ENCODE results near the gene PSMC1. TPM values are rescaled to one million over a fixed set of nuclear protein-coding genes. Genes with fewer than 3 reads are reported as not detected.

The PSMC1 gene
- polyA plus RNA-seq, 2 donors: 64.1 to 135 TPM

DNA sequence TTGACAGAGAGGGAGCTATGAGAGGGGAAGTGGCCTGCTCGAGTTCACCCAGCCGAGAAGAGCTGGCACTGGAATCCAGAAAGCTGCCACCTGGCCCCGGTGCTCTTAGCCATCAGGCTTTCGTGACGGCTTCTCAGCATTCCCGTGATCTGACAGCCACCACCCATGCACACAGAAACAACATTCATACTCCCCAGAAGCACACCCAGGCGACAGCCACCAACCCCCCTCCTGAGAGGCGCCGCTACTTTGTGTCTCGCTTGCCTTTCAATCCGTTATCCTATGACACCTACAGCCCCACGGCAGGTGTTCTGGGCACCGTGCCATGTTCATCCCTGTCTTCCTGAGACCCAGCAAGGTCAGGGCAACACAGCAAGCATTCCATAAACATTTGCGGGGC is 31.4 kb downstream of the PSMC1 start:
- Histone ChIP-seq H3K9me3 (ENCODE audit: control insufficient read depth in 2 of 2, insufficient read depth in 1 of 2, low read depth in 1 of 2, low read length in 1 of 2) (no peaks in the 10 kb centered on the region), H3K4me3 (ENCODE audit: low read depth in 1 of 2, low read length in 2 of 2) (no peak overlapping the region), H3K27me3 (ENCODE audit: control insufficient read depth in 1 of 2, insufficient read depth in 2 of 2, low read length in 2 of 2) (no peaks in the 10 kb centered on the region), H3K4me1 (ENCODE audit: control insufficient read depth in 2 of 2, insufficient read depth in 2 of 2, low read length in 1 of 2) (no peaks in the 10 kb centered on the region), H3K36me3 (ENCODE audit: control insufficient read depth in 2 of 2, insufficient read depth in 2 of 2, low read length in 1 of 2) (peaks cover 22 to 36% of the 10 kb centered on the region in 2 donors), H3K27ac (ENCODE audit: low read depth in 2 of 2, low read length in 1 of 2) (no peak overlapping the region)
- 72 to 77% methylated on average over 14 of the region's 14 CpGs for WGBS, 2 donors

DNA sequence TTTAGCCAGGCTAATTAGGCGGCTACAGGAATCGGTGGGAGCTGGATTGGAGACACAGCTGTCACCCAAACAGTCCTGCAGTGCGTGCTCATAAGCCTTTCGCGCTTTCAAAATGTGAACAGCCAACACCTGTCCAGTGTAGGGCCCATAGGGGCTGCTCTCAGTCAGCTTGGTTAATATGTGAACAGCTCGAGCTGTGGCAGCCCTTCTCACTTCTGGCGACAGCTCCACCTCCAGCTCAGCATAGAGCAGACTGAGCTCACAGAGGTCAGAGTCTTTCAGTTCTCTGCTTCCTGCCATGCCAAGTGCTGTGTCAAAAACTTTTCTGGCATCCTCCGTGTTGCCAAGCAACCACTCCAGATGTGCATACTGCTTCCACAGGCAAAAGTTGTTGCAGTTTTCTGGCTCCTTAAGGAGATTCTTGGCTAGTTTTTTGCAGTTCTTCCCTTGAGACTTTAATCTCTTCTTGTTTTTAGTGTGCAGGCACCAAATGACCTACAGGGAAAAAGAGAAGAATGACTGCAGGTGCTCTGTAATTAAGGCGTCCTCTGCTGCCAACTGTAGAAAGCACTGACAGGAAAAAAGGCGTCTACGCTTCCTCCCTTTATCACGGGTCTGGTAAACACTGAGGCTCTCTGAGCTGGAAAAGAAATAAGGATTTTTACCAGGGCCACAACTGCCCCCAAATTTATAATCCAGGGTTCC is 32.5 kb downstream of the PSMC1 start:
- WGBS, 2 donors: 58 to 73% methylated on average over 12 of the region's 12 CpGs
- peaks cover 18 to 36% of the 10 kb centered on the region in 2 donors for H3K36me3 ChIP-seq (ENCODE audit: control insufficient read depth in 2 of 2, insufficient read depth in 2 of 2, low read length in 1 of 2)
- H3K27ac ChIP-seq (ENCODE audit: low read depth in 2 of 2, low read length in 1 of 2): no peak overlapping the region
- no peaks in the 10 kb centered on the region for H3K4me1 ChIP-seq (ENCODE audit: control insufficient read depth in 2 of 2, insufficient read depth in 2 of 2, low read length in 1 of 2)
- no peaks in the 10 kb centered on the region for H3K9me3 ChIP-seq (ENCODE audit: control insufficient read depth in 2 of 2, insufficient read depth in 1 of 2, low read depth in 1 of 2, low read length in 1 of 2)
- no peaks in the 10 kb centered on the region for H3K27me3 ChIP-seq (ENCODE audit: control insufficient read depth in 1 of 2, insufficient read depth in 2 of 2, low read length in 2 of 2)
- no peak overlapping the region for H3K4me3 ChIP-seq (ENCODE audit: low read depth in 1 of 2, low read length in 2 of 2)

DNA sequence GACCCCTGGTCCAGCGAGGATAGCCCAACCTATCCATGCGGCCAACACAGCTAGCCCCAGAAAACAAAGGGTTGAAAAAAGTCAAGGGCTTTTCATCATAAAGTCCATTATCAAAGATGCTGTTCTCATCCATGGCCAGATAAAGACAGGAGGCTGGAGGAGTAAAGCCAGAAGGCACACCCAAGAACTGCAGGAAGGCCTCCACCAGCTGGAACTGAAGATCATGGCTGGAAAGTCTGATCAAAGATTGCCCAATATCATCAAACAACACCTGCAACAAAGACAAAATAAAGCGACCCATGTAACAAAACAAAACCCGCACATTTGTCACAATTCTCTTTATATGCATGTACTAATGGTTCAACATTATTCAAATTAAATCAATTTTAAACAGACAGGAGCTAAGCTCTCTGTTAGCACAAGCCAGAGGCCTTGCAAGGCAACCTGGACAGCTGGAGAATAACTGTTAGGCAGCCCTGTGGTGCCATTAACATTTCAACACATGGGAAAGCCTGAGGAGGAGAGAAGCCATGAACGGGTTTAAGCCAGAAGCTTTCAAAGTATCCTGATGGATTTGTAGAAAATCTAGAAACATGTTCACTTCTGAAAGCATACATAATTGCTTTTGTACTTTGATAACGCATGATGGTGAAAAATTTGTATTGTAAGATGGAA is 34.1 kb downstream of the PSMC1 start:
- no peaks in the 10 kb centered on the region for H3K4me1 ChIP-seq (ENCODE audit: control insufficient read depth in 2 of 2, insufficient read depth in 2 of 2, low read length in 1 of 2)
- H3K4me3 ChIP-seq (ENCODE audit: low read depth in 1 of 2, low read length in 2 of 2): no peak overlapping the region
- no peaks in the 10 kb centered on the region for H3K9me3 ChIP-seq (ENCODE audit: control insufficient read depth in 2 of 2, insufficient read depth in 1 of 2, low read depth in 1 of 2, low read length in 1 of 2)
- no peak overlapping the region for H3K27ac ChIP-seq (ENCODE audit: low read depth in 2 of 2, low read length in 1 of 2)
- 91 to 92% methylated on average over 6 of the region's 6 CpGs for WGBS, 2 donors
- H3K27me3 ChIP-seq (ENCODE audit: control insufficient read depth in 1 of 2, insufficient read depth in 2 of 2, low read length in 2 of 2): no peaks in the 10 kb centered on the region
- H3K36me3 ChIP-seq (ENCODE audit: control insufficient read depth in 2 of 2, insufficient read depth in 2 of 2, low read length in 1 of 2): peaks cover 21 to 34% of the 10 kb centered on the region in 2 donors

DNA sequence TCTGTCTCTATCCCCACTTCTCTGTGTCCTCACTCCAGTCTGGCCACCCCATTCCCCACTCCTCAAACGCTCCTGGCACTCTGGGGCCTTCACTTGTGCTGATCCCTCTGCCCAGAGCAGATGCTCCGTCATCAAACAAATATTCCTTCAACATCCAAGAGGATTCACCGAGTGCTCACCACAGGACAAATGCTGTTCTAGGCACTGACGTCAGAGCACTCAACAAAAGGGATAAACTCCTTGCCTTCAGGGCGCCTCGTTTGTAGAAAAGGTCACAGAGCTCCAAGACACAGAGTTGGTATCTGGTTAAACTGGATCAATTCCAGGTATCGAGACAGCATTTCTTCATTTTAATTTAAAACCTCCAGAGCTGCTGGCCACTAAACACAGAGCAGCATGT is 35.3 kb downstream of the PSMC1 start:
- Histone ChIP-seq H3K9me3 (ENCODE audit: control insufficient read depth in 2 of 2, insufficient read depth in 1 of 2, low read depth in 1 of 2, low read length in 1 of 2) (no peaks in the 10 kb centered on the region), H3K36me3 (ENCODE audit: control insufficient read depth in 2 of 2, insufficient read depth in 2 of 2, low read length in 1 of 2) (peaks cover 21 to 32% of the 10 kb centered on the region in 2 donors), H3K27ac (ENCODE audit: low read depth in 2 of 2, low read length in 1 of 2) (no peak overlapping the region), H3K4me1 (ENCODE audit: control insufficient read depth in 2 of 2, insufficient read depth in 2 of 2, low read length in 1 of 2) (no peaks in the 10 kb centered on the region), H3K4me3 (ENCODE audit: low read depth in 1 of 2, low read length in 2 of 2) (no peak overlapping the region), H3K27me3 (ENCODE audit: control insufficient read depth in 1 of 2, insufficient read depth in 2 of 2, low read length in 2 of 2) (no peaks in the 10 kb centered on the region)
- WGBS, 2 donors: 80 to 82% methylated on average over 7 of the region's 7 CpGs

DNA sequence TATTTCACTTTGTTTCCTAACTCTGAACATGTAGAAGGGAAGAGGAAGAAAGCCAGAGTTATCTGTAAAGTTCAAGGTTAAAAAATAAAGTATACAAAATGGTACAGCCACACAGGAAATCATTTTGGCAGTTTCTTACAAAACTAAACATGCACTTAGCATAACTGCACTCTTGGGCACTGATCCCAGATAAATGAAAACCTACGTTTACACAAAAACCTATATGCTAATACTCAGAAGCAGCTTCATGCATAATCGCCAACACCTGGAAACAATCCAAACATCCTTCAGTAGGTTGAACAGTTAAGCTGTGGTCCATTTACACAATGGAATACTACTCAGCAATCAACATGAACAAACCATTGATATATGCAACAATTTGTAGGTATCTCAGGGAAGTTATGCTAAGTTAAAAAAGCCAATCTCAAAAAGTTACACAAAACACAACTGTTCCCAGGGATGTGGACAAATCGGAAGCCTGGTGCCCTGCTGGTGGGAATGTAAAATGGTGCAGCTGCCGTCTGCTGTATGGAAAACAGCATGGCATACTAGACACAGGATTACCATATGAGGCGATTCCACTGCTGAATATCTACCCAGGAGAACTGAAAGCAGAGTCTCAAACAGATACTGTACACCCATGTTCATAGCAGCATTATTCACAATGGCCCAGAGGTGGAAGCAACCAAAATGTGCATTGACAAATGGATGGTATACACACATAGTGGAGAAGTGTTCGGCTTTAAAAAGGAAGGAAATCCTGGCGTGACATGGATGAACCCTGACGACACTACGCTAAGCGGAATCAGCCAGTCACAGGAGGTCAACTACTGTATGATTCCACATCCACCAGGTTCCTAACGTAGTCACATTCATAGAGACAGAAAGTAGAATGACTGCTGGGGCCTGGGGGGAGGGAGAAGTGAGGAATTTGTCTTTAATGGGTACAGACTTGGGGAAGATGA is 37.7 kb downstream of the PSMC1 start:
- WGBS, 2 donors: 85 to 86% methylated on average over 11 of the region's 11 CpGs
- no peaks in the 10 kb centered on the region for H3K4me1 ChIP-seq (ENCODE audit: control insufficient read depth in 2 of 2, insufficient read depth in 2 of 2, low read length in 1 of 2)
- H3K27me3 ChIP-seq (ENCODE audit: control insufficient read depth in 1 of 2, insufficient read depth in 2 of 2, low read length in 2 of 2): no peaks in the 10 kb centered on the region
- H3K36me3 ChIP-seq (ENCODE audit: control insufficient read depth in 2 of 2, insufficient read depth in 2 of 2, low read length in 1 of 2): peaks cover 14 to 25% of the 10 kb centered on the region in 2 donors
- H3K4me3 ChIP-seq (ENCODE audit: low read depth in 1 of 2, low read length in 2 of 2): no peak overlapping the region
- no peak overlapping the region for H3K27ac ChIP-seq (ENCODE audit: low read depth in 2 of 2, low read length in 1 of 2)
- no peaks in the 10 kb centered on the region for H3K9me3 ChIP-seq (ENCODE audit: control insufficient read depth in 2 of 2, insufficient read depth in 1 of 2, low read depth in 1 of 2, low read length in 1 of 2)

DNA sequence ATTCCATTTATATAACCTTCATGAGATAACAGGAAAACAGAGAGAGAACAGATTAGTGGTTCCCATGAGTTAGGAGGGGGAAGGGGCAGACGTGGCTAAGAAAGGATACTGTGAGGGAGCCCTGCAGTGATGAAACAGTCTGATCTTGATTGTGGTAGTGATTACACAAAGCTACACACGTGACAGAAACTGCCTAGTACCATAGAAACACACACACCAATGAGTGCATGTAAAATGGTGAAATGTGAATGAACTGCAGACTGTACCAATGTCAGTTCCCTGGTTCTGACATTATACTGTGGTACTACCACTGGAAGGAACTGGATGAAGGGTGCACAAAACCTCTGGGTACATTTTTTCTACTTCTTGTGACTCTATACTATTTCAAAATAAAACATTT is 38.5 kb downstream of the PSMC1 start:
- H3K27me3 ChIP-seq (ENCODE audit: control insufficient read depth in 1 of 2, insufficient read depth in 2 of 2, low read length in 2 of 2): no peaks in the 10 kb centered on the region
- no peak overlapping the region for H3K27ac ChIP-seq (ENCODE audit: low read depth in 2 of 2, low read length in 1 of 2)
- H3K4me3 ChIP-seq (ENCODE audit: low read depth in 1 of 2, low read length in 2 of 2): no peak overlapping the region
- WGBS, 2 donors: 66 to 75% methylated on average over 2 of the region's 2 CpGs
- H3K4me1 ChIP-seq (ENCODE audit: control insufficient read depth in 2 of 2, insufficient read depth in 2 of 2, low read length in 1 of 2): no peaks in the 10 kb centered on the region
- H3K9me3 ChIP-seq (ENCODE audit: control insufficient read depth in 2 of 2, insufficient read depth in 1 of 2, low read depth in 1 of 2, low read length in 1 of 2): no peaks in the 10 kb centered on the region
- peaks cover 16 to 23% of the 10 kb centered on the region in 2 donors for H3K36me3 ChIP-seq (ENCODE audit: control insufficient read depth in 2 of 2, insufficient read depth in 2 of 2, low read length in 1 of 2)

DNA sequence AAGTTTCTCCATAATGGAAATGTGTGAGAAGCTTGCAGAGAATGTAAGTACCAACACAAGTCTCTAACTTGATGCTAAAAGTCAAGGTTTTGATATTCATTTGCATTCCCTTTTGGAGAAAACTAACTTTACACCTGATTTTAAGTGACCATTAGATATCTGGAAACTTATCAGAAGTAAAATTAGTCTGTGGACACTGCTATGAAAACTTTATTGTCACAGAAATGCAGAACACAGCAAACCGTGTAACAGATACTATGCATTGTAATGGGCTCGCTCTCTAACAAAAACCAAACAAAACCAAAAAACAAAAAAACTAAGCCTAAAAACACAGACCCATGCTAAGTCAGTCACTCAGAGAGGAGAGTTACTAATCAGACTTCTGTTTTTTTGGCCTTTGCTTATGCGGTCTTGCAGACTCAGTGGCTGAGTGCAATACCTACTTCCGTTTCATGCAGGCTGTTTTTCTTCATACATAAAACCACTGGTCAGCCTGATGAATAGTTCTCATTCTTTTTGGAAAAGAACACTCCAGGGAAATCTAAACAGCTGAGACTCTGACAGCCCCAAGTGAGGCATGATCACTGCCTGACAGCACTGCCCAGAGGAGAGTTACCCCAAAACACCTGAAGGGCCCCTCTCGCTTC is 39.6 kb downstream of the PSMC1 start:
- no peaks in the 10 kb centered on the region for H3K27me3 ChIP-seq (ENCODE audit: control insufficient read depth in 1 of 2, insufficient read depth in 2 of 2, low read length in 2 of 2)
- no peaks in the 10 kb centered on the region for H3K9me3 ChIP-seq (ENCODE audit: control insufficient read depth in 2 of 2, insufficient read depth in 1 of 2, low read depth in 1 of 2, low read length in 1 of 2)
- H3K36me3 ChIP-seq (ENCODE audit: control insufficient read depth in 2 of 2, insufficient read depth in 2 of 2, low read length in 1 of 2): peaks cover 15 to 19% of the 10 kb centered on the region in 2 donors
- H3K27ac ChIP-seq (ENCODE audit: low read depth in 2 of 2, low read length in 1 of 2): no peak overlapping the region
- 85 to 91% methylated on average over 5 of the region's 5 CpGs for WGBS, 2 donors
- H3K4me1 ChIP-seq (ENCODE audit: control insufficient read depth in 2 of 2, insufficient read depth in 2 of 2, low read length in 1 of 2): no peaks in the 10 kb centered on the region
- H3K4me3 ChIP-seq (ENCODE audit: low read depth in 1 of 2, low read length in 2 of 2): no peak overlapping the region

DNA sequence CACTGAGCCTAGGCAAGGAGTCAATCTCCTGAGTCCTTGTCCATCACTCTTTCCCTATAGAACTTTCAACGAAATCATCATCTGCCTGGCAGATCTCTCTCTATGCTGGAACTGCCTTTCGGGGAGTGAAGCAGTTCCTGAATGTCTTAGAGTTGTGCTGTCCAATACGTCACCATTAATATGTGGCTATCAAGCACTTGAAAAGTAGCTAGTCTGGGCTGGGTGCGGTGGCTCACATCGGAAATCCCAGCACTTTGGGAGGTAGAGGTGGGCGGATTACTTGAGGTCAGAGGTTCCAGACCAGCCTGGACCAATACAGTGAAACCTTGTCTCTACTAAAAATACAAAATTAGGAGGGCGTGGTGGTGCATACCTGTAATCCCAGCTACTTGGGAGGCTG is 40.3 kb downstream of the PSMC1 start:
- Histone ChIP-seq H3K9me3 (ENCODE audit: control insufficient read depth in 2 of 2, insufficient read depth in 1 of 2, low read depth in 1 of 2, low read length in 1 of 2) (no peaks in the 10 kb centered on the region), H3K4me3 (ENCODE audit: low read depth in 1 of 2, low read length in 2 of 2) (no peak overlapping the region), H3K27ac (ENCODE audit: low read depth in 2 of 2, low read length in 1 of 2) (no peak overlapping the region), H3K36me3 (ENCODE audit: control insufficient read depth in 2 of 2, insufficient read depth in 2 of 2, low read length in 1 of 2) (peaks cover 13 to 18% of the 10 kb centered on the region in 2 donors), H3K27me3 (ENCODE audit: control insufficient read depth in 1 of 2, insufficient read depth in 2 of 2, low read length in 2 of 2) (no peaks in the 10 kb centered on the region), H3K4me1 (ENCODE audit: control insufficient read depth in 2 of 2, insufficient read depth in 2 of 2, low read length in 1 of 2) (no peaks in the 10 kb centered on the region)
- 96% methylated on average over 7 of the region's 7 CpGs for WGBS, 2 donors
